KOPT-K1 (cell line): ENCODE data around the gene FILIP1L.

ENCODE experiments used
- H3K27ac ChIP-seq: fragments of 200-600 bp; sonication (generic); 2 replicates; pipeline ENCODE4 v1.5.1; 2016; ENCODE audit warnings: antibody characterized with exemption, mild to moderate bottlenecking, low read depth, low read length; ENCODE audit not compliant: poor library complexity, severe bottlenecking
- H3K36me3 ChIP-seq: fragments of 200-600 bp; sonication (generic); 2 replicates; pipeline ENCODE4 v1.5.1; 2017; ENCODE audit warnings: antibody characterized with exemption, mild to moderate bottlenecking, low read length, moderate library complexity; ENCODE audit not compliant: insufficient read depth
- H3K9me3 ChIP-seq: fragments of 200-600 bp; sonication (generic); 2 replicates; pipeline ENCODE4 v1.5.1; 2017; ENCODE audit warnings: antibody characterized with exemption, low read length, mild to moderate bottlenecking; ENCODE audit not compliant: insufficient read depth, poor library complexity, severe bottlenecking

The FILIP1L gene

DNA sequence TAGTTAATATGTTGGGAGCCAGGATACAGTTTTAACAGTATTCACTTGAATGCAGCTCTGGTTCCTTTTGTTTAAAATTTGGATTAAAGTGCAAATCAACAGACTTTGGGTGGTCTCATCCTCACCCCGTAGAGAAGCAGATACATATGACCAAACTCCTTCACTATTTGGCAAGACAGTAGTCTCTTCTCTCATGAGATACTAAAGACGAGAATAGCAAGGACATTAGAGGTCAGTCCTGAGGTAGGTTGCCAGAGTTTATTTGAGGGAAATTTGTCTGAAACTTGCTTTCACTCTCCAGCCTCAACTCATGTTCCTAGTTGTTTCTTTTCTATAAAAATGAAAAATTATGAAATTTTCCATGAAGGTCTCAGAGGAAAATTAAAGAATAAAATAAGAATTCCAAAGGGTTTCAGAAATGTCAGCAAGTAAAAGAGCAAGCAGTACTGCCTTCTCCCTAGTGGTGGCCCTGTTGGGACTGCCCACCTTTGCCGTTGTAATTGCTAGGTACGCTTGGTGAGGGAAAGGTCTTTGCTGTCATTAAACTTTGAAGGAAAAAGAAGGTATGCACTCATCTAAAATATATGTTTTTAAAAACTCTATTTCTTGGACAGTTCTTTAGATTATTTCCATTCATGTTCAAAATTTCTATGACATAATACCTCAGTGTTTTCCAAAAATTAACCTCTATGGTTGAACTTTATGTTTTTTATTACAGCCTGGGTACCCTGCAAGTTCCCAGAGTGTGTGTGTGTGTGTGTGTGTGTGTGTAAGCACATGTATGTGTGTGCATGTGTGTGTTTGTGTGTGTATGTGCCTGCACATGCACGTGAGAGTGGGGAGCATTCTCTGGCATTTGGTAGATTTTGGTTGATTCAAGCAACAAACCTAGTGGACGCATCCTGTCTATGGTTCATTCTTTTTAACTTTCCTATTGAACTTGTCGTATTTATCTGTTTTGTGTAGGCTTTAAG is 185.2 kb downstream of the FILIP1L start:
- no peaks in the 10 kb centered on the region for H3K9me3 ChIP-seq
- H3K36me3 ChIP-seq: no peaks in the 10 kb centered on the region
- no peak overlapping the region for H3K27ac ChIP-seq

DNA sequence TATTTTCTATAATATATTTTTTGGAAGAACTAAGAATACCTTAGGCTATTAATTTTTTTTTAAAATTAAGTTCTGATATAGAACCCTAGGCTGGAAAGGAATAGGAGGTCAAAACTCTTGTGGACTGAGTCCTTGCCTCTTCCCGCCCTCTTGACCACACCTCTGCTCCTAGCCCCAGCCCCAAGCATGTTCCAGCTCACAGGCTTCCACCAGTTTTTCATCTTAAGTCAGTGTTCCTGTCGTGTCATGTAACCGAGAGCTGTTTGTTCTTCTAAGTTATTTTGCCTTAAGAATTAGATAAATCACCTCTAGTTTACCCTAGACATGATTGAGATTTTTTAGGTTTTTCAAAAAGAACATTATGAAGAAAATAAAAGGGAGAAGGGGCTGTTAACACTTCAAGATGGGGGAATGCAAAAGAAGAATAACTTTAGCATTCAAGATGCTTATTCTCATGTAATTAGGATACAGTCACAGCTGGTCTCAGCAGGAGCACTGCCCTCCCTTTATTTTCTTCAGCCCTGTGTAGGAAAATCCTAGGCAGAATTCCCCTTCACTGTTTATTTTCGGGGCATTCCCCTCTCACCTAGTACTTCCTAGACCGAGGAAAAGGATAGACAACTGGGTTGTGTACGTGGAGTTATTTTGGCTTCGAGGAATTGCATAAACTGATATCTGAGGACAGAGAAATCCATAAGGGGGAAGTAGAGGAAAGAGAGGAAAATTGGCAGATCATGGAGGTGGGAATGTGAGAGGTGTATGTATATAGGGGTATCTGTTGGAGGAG is 186.4 kb downstream of the FILIP1L start:
- Histone ChIP-seq H3K27ac (no peak overlapping the region), H3K9me3 (no peaks in the 10 kb centered on the region), H3K36me3 (no peaks in the 10 kb centered on the region)

DNA sequence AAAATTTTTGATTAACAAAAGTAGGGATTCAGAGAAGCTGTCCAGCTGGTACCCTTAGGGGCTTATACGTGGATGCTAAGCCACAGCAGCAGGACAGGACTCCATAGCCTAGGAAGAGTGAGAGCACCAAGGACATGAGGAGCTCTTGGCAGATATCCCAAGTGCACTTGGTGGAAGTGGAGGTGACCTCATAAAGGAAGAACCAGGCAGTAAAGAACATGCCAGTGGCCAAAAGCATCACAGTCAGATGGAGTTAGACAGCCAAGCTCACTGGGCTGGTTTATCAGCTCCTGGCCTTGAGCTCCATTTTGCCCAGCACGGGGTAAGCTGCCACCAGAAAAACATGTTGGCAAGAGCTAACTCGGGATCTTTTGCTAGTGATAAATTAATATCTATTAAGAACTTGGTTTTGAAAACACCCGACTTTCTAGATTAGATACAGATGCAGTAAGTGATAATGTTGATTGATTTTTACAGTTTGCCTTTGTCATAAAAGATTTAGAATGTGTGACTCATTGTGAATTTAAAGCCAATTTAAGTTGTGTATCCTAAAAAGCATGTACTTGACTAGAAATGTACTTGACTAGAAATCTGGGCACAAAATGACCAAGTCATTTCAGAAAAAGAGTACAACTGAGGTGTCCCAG is 188.6 kb downstream of the FILIP1L start:
- Histone ChIP-seq H3K9me3 (no peaks in the 10 kb centered on the region), H3K36me3 (no peaks in the 10 kb centered on the region), H3K27ac (no peak overlapping the region)

DNA sequence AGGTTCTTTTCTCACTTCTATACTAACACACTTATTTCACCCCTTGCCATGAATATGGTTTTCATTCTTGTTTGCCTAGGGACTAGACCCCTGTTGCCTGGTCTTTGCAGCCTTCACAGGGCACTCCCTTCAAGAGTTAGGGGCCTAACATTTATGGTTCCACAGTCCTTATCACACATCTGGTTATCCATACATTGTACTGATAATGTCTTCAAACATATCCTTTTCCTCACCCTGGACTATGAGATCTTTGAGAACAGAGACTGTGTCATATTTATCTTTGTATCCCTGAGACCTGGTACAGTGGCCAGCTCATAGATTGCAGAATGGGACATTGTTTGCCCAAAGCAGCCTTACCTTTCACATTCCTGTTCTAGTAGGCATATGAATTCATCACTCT is 190.4 kb downstream of the FILIP1L start:
- no peak overlapping the region for H3K27ac ChIP-seq
- no peaks in the 10 kb centered on the region for H3K36me3 ChIP-seq
- H3K9me3 ChIP-seq: no peaks in the 10 kb centered on the region

DNA sequence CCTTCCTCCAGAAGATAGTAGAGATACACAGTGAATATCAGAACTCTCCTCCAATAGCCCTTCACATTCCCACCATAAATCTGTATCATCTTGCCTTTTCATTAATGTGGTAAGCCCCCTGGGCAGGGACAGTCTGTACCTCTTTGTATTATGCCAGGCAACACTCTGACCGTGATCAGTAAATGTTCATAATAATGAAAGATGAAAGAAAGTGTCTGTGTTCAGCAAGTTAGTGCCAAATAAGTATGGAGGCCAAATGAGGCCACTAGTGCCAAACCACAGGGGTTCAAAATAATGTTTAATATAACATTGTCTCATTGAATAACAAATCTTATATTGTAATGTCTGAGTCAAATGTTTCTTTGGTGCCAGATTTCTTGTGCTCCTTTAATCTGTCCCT is 192.3 kb downstream of the FILIP1L start:
- H3K27ac ChIP-seq: no peak overlapping the region
- H3K9me3 ChIP-seq: no peaks in the 10 kb centered on the region
- H3K36me3 ChIP-seq: no peaks in the 10 kb centered on the region

DNA sequence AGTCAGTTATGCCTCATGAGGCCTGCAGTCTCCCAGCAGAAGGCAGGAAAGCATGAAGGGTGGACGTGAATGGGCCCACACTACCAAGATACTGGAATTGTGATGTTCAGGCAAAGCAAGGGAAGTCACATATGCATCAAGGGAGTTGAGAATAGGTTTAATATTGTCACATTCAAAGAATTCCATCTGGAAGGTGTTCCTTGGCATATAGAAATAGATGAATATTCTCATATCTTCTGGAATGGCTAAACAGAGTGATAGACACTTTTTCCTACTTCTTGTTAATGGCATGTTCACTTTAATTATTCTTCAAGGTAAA is 193.0 kb downstream of the FILIP1L start:
- Histone ChIP-seq H3K9me3 (no peaks in the 10 kb centered on the region), H3K27ac (no peak overlapping the region), H3K36me3 (no peaks in the 10 kb centered on the region)

DNA sequence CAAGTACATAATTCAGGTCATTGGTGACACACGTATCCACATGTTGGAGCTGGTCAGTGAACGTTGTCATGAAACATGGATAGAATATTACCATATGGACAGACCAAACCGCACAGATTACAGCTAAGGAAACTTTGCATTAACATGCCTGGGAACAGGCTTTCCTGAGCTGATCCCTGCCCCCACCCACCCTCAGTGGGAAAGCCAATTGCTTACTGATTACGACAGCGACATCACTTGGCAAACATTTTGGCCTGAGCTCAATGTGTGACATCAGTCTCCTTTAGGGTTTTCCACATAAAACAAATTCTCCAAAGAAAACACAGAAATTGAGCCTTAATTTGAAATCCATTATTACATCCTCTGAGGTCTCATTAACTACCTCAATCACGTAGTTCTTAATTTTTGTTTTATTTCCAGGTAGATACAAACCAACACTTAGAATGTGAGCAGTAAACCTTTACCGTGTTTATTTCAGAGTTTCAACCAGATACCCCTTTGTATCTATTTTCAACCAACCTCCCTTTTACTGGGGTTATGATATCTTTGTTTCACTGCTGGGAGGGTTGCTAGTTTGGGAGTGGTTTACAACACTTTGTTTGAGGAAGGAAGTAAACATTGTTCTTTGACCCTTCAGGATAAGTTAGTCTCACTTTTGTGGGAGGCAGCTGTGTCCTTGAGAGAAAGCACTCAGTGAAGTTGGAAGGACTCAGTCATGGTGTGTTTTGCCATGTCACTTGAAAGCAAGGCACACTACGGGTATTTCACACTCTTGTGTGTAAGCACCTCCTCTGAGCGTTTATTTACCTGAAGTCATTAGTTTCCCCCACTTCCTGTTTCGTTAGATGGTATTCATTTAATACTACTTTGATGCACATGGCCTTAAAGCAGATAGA is 193.6 kb downstream of the FILIP1L start:
- no peaks in the 10 kb centered on the region for H3K36me3 ChIP-seq
- no peak overlapping the region for H3K27ac ChIP-seq
- no peaks in the 10 kb centered on the region for H3K9me3 ChIP-seq

DNA sequence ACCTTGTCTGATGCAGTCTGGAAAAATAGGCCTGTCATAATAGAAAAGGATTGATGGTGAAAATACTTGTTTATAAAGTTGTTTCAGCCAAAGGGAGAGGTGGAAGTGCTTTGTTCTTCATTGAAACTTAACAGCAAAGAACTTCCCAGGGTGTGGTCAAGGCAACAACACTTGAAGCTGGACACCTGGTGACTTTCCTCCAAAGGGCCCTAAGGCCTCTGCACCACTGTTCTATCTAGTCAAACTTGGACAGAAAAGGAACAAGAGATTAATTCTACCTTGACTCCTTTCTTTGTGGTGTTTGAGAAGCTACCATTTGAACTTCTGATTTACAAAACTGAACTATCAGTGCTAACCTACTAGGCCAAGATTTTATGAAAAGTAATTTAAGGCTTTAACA is 194.6 kb downstream of the FILIP1L start:
- Histone ChIP-seq H3K36me3 (no peaks in the 10 kb centered on the region), H3K9me3 (no peaks in the 10 kb centered on the region), H3K27ac (no peak overlapping the region)

DNA sequence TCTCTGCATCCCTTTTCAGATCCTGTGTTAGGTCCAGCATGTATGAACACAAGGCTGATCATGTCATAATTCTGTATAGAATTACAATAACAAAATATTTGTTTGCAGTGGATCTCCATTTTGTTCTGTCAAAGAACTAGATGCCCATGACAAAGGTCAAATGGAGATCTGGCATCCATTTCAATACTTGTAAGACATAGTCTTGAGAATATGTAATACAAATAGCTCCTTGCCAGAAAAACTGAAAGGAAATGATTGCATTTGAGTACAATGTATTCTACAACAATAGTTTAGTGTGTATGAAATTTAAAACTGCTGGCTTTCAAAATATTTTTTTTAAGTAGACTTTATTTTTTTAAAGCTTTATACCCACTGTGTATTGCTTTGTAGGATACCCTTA is 195.6 kb downstream of the FILIP1L start:
- Histone ChIP-seq H3K27ac (no peak overlapping the region), H3K36me3 (no peaks in the 10 kb centered on the region), H3K9me3 (no peaks in the 10 kb centered on the region)

DNA sequence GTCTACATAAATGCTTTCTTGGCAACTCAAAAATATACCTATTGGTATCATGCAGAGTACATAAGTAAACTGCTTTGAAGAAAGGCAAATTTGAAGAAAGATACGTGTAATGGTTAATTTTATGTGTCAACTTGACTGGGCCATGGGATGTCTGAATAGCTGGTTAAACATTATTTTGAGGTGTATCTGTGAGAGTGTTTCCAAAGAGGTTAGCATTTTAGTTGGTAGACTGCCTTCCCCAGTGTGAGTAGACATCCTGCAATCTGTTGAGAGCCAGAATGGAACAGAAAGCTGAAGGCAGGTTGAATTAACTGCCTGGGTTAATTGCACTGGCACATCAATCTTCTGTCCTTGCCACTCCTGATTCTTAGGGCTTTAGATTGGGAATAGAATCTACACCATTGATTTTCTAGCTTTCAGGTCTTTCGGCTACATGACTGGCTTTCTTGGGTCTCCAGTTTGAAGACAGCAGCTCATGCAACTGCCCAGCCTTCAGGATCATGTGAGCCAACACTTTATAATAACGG is 198.3 kb downstream of the FILIP1L start:
- Histone ChIP-seq H3K27ac (no peak overlapping the region), H3K36me3 (no peaks in the 10 kb centered on the region), H3K9me3 (no peaks in the 10 kb centered on the region)

DNA sequence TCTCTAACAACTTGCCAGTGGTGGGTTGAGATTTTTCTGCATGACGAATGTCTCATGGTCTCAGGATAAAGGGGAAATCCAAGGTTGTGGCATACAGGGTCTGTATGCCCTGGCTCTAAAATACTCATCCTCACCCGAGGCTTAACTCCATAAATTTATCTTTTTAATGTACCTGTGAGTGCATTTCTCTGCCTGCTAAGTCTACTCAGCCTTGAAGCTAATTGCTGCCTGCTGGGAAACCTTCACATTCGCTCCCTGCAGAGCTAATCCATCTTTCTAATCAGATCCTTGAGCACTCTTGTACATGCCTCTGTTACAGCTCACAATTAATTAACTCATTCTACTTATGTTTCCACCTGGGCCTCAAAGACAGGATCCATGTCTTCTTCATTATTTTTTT is 202.9 kb downstream of the FILIP1L start:
- Histone ChIP-seq H3K27ac (no peak overlapping the region), H3K36me3 (no peaks in the 10 kb centered on the region), H3K9me3 (no peaks in the 10 kb centered on the region)

DNA sequence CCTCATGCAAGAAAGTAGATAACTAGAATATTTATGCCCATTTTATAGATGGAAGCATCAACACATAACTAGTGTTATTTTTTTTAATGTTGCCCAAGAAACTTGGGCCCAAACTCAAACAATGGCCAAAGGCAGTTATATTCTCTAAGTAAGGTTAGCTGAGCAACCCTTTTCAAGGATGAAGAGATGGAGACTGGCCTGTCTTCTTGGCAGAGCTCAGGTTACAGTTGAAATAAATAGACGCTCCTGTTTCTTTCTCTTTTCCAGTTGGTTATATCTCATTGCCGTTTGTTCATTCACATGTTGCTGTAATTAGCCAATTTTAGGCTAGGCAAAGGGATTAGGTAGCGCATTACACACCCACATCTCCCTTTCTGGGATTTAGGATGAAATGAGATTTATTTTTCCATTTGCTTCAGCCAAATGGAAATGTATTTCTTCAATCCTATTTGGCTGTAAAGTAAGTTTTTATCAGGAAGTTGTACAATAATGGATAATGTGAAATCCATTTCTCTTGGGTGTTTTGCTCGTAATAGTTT is 203.5 kb downstream of the FILIP1L start:
- H3K36me3 ChIP-seq: no peaks in the 10 kb centered on the region
- no peak overlapping the region for H3K27ac ChIP-seq
- H3K9me3 ChIP-seq: no peaks in the 10 kb centered on the region

DNA sequence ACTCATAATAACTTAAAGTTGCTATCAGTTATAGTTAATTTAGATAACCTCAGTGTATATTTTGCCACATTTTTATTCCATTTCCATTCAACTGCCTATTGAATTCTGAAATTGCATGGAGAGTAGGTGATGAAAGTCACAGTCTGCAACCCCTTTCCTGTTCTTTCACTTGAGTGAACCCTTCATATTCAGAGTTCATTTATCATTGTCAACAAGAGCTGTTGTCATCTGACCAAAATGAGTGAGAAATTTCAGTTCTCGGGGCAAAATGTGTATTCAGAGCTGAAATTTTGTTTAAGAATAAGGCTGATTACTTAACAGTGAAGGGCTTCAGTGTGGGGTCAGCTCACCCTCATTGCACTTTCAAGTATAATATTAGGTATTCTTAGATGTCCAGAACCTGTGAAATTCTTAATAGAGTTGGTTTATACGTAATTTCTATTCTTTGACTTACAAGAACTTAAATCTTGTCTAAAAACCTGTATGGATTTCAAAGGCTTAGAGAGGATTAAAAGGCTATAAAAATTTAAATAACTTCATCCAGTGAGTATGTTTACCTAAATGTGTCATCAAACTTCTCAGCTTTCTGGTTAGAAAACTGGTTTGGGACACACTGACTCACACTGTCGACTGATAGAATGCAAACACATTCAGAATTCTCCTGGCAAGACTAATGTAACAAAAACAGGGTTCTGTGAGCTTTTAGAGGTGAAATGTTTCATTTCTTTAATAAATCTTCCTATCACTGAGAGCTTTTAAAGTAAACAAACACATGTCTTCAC is 204.4 kb downstream of the FILIP1L start:
- H3K27ac ChIP-seq: no peak overlapping the region
- no peaks in the 10 kb centered on the region for H3K36me3 ChIP-seq
- no peaks in the 10 kb centered on the region for H3K9me3 ChIP-seq
